Neural cell (in vitro differentiated cells): ENCODE data around the gene PARP9. TPM values are rescaled to one million over a fixed set of nuclear protein-coding genes. Genes with fewer than 3 reads are reported as not detected.

Experiments used
- H2AFZ ChIP-seq: fragments of 200-600, 300-800 bp; sonication (generic), shearing (Covaris generic); 2 replicates; pipeline ENCODE4 v1.6.0; 2014; ENCODE audit warnings: low read depth, mild to moderate bottlenecking, antibody characterized with exemption, low read length, moderate library complexity
- H3F3A ChIP-seq: fragments of 200-600 bp; shearing (Covaris generic); 2 replicates; pipeline ENCODE4 v1.6.1; 2016; ENCODE audit warnings: mild to moderate bottlenecking, moderate library complexity, mixed read lengths, antibody characterized with exemption, low read length; ENCODE audit not compliant: insufficient read depth, poor library complexity, severe bottlenecking
- H3K27ac ChIP-seq: fragments of 200-600, 300-800 bp; sonication (generic), shearing (Covaris generic); 2 replicates; pipeline ENCODE4 v1.5.1; 2014; ENCODE audit warnings: mild to moderate bottlenecking, low read length, moderate library complexity
- H3K27me3 ChIP-seq: fragments of 300-800, 200-600 bp; sonication (generic), shearing (Covaris generic); 2 replicates; pipeline ENCODE4 v1.6.0; 2014; ENCODE audit warnings: mild to moderate bottlenecking, low read depth, low read length, moderate library complexity; ENCODE audit not compliant: insufficient read depth
- H3K36me3 ChIP-seq: fragments of 300-800, 200-600 bp; sonication (generic), shearing (Covaris generic); 2 replicates; pipeline ENCODE4 v1.5.1; 2014; ENCODE audit warnings: mild to moderate bottlenecking, antibody characterized with exemption, low read length, moderate library complexity; ENCODE audit not compliant: insufficient read depth
- H3K4me2 ChIP-seq: fragments of 300-800, 200-600 bp; sonication (generic), shearing (Covaris generic); 2 replicates; pipeline ENCODE4 v1.6.0; 2014; ENCODE audit warnings: mild to moderate bottlenecking, low read length
- H3K4me3 ChIP-seq: fragments of 300-800, 200-600 bp; sonication (generic), shearing (Covaris generic); 2 replicates; pipeline ENCODE4 v1.5.1; 2014; ENCODE audit warnings: mild to moderate bottlenecking, low read length, moderate library complexity
- H3K79me2 ChIP-seq: fragments of 200-600 bp; shearing (Covaris generic); replicated peaks from 2 replicates; pipeline ENCODE4 v1.6.0; 2014; ENCODE audit warnings: mild to moderate bottlenecking, low read length, moderate library complexity; ENCODE audit not compliant: insufficient read depth
- H3K9ac ChIP-seq: fragments of 300-800, 200-600 bp; sonication (generic), shearing (Covaris generic); 2 replicates; pipeline ENCODE4 v1.6.1; 2016; ENCODE audit warnings: mild to moderate bottlenecking, low read length, mixed read lengths
- H3K9me2 ChIP-seq: fragments of 200-600 bp; shearing (Covaris generic); 2 replicates; pipeline ENCODE4 v1.6.1; 2016; ENCODE audit warnings: mild to moderate bottlenecking, low read length, mixed read lengths; ENCODE audit not compliant: insufficient read depth
- H3K9me3 ChIP-seq: fragments of 200-600, 300-800 bp; sonication (generic), shearing (Covaris generic); 2 replicates; pipeline ENCODE4 v1.6.1; 2016; ENCODE audit warnings: mild to moderate bottlenecking, mixed run types, low read length, moderate library complexity, mixed read lengths
- H4K20me1 ChIP-seq: fragments of 200-600 bp; shearing (Covaris generic); 2 replicates; pipeline ENCODE4 v1.6.1; 2016; ENCODE audit warnings: mild to moderate bottlenecking, mixed run types; ENCODE audit not compliant: insufficient read depth
- EP300 ChIP-seq: fragments of 450-650 bp; conservative IDR thresholded peaks from 2 replicates; pipeline ENCODE4 v1.6.1; 2014; ENCODE audit warnings: antibody characterized with exemption, mild to moderate bottlenecking, moderate library complexity; ENCODE audit not compliant: poor library complexity, severe bottlenecking
- EZH2 ChIP-seq: fragments of 200-600, 300-800 bp; shearing (Covaris generic), sonication (generic); IDR thresholded peaks from 2 replicates; pipeline ENCODE4 v1.6.1; 2014; ENCODE audit warnings: antibody characterized with exemption, low read length, borderline replicate concordance, mild to moderate bottlenecking; ENCODE audit not compliant: insufficient read depth, poor library complexity, severe bottlenecking
- MXI1 ChIP-seq: fragments of 450-650 bp; conservative IDR thresholded peaks from 2 replicates; pipeline ENCODE4 v1.6.1; 2014; ENCODE audit warnings: antibody characterized with exemption, mild to moderate bottlenecking; ENCODE audit not compliant: poor library complexity, severe bottlenecking
- POLR2AphosphoS5 ChIP-seq: IDR thresholded peaks from 2 replicates; pipeline ENCODE4 v1.6.1; 2012
- RAD21 ChIP-seq: fragments of 450-650 bp; conservative IDR thresholded peaks from 2 replicates; pipeline ENCODE4 v1.6.1; 2014; ENCODE audit warnings: antibody characterized with exemption, mild to moderate bottlenecking, moderate library complexity
- REST ChIP-seq: IDR thresholded peaks from 2 replicates; pipeline ENCODE4 v1.6.1; 2012; ENCODE audit warnings: borderline replicate concordance
- SMC3 ChIP-seq: fragments of 450-650 bp; conservative IDR thresholded peaks from 2 replicates; pipeline ENCODE4 v1.6.1; 2014; ENCODE audit warnings: antibody characterized with exemption, mild to moderate bottlenecking, moderate library complexity; ENCODE audit not compliant: poor library complexity
- TAF1 ChIP-seq: IDR thresholded peaks from 2 replicates; pipeline ENCODE4 v1.6.1; 2012; ENCODE audit warnings: low read depth
- polyA plus RNA-seq: library from polyadenylated mRNA; depleted of rRNA; stranded (reverse); fragments of >200 nt; gene quantifications from 2 replicates; pipeline ENCODE4 v1.2.3, GENCODE V29; 2014
- TF ChIP-seq, protein P1 (sequence below): fragments of 450-650 bp; IDR thresholded peaks from 2 replicates; pipeline ENCODE4 v1.5.1; 2014; ENCODE audit warnings: antibody characterized with exemption, mild to moderate bottlenecking, moderate library complexity; ENCODE audit not compliant: poor library complexity, severe bottlenecking

PARP9 gene
- polyA plus RNA-seq, 1 donor from 2014 or later: not detected

DNA sequence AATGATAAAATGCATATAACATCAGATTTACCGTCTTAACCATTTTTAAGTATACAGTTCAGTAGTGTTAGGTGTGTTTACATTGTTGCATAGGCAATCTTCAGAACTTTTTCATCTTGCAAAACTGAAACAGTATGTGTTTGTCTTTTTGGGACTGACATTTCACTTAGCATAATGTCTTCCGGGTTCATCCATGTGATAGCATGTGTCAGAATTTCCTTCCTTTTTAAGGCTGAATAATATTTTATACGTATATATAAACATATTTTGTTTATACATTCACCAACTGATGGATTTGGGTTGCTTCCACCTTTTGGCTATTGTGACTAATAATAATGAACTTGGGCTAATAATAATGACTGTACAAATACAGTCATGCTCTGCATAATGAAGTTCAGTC is 16.4 kb upstream of the PARP9 start:
- Histone ChIP-seq H3K27me3 (peaks cover 3% of the 10 kb centered on the region), H3K9ac (no peak overlapping the region), H3K4me3 (no peak overlapping the region), H3K9me3 (peaks cover 9% of the 10 kb centered on the region), H3K79me2 (no peaks in the 10 kb centered on the region), H4K20me1 (no peaks in the 10 kb centered on the region), H3K36me3 (no peaks in the 10 kb centered on the region), H3K9me2 (no peaks in the 10 kb centered on the region), H3K4me2 (no peak overlapping the region), H3F3A (no peaks in the 10 kb centered on the region), H2AFZ (no peak overlapping the region), H3K27ac (no peak overlapping the region)
- TF ChIP-seq POLR2AphosphoS5: no peak
- no peak for TF ChIP-seq SMC3
- TF ChIP-seq EZH2: no peak
- no peak for TF ChIP-seq EP300
- no peak for TF ChIP-seq REST
- TF ChIP-seq, protein P1, sequence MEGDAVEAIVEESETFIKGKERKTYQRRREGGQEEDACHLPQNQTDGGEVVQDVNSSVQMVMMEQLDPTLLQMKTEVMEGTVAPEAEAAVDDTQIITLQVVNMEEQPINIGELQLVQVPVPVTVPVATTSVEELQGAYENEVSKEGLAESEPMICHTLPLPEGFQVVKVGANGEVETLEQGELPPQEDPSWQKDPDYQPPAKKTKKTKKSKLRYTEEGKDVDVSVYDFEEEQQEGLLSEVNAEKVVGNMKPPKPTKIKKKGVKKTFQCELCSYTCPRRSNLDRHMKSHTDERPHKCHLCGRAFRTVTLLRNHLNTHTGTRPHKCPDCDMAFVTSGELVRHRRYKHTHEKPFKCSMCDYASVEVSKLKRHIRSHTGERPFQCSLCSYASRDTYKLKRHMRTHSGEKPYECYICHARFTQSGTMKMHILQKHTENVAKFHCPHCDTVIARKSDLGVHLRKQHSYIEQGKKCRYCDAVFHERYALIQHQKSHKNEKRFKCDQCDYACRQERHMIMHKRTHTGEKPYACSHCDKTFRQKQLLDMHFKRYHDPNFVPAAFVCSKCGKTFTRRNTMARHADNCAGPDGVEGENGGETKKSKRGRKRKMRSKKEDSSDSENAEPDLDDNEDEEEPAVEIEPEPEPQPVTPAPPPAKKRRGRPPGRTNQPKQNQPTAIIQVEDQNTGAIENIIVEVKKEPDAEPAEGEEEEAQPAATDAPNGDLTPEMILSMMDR: no peak
- TF ChIP-seq TAF1: no peak
- no peak for TF ChIP-seq RAD21
- no peak for TF ChIP-seq MXI1

DNA sequence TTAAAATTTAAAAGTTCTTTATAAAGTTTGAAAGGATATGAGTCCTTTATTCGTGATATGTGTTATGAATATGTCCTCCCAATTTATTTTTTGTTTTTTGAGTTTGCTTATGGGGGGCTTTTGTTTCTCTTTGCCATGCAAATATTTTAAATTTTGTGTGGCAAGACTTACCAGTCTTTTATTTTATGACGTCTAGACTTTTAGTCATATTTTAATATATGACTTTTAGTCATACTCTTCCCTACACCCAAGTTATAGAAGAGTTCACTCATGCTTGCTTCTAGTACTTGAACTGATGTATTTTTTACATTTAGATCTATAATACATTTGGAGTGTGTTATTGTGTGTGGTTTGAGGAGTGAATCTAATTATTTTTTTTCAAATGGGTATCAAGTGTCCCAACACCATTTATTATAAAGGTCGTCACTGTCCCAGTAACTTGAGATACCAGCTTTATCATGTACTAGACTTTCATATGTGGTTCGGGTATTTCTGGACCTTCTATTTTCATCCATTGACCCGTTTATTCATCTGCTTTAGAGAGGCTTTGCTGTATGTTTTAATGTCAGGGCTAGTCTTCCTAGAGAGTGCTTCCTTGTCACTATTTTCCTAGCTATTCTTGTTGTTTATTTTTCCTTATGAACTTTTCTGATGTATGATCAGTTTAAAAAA is 14.1 kb upstream of the PARP9 start:
- Histone ChIP-seq H3K4me3 (no peak overlapping the region), H3K9ac (no peak overlapping the region), H3K9me2 (no peaks in the 10 kb centered on the region), H3K79me2 (no peaks in the 10 kb centered on the region), H4K20me1 (no peaks in the 10 kb centered on the region), H2AFZ (no peak overlapping the region), H3K4me2 (no peak overlapping the region), H3F3A (no peaks in the 10 kb centered on the region), H3K27me3 (peaks cover 3% of the 10 kb centered on the region), H3K36me3 (no peaks in the 10 kb centered on the region), H3K27ac (no peak overlapping the region), H3K9me3 (peaks cover 9% of the 10 kb centered on the region)
- TF ChIP-seq REST (no peak), EP300 (no peak), RAD21 (no peak), EZH2 (no peak), POLR2AphosphoS5 (no peak), TAF1 (no peak), MXI1 (no peak), SMC3 (no peak)
- TF ChIP-seq, protein P1: no peak
